GM10248 (cell line): Measurements from ENCODE around the gene CCNY.
"Not testable (repeated sequence)": the region's sequence is repeated elsewhere in the genome, so short reads cannot be mapped to it uniquely, and the experiment has no call there.

Experiments used
- CTCF ChIA-PET: fragments of 300-600 bp; sonication (Branson Sonifier 250); formaldehyde crosslinking; extraction: SDS; loops from one replicate; lab custom pipeline; 2021; ENCODE audit warnings: antibody characterized with exemption; lab: Yijun Ruan, JAX
- POLR2A ChIA-PET: fragments of 350-650 bp; sonication (Branson Sonifier 250); formaldehyde crosslinking; extraction: SDS; loops from one replicate; lab custom pipeline; 2020; ENCODE audit warnings: antibody characterized with exemption; lab: Yijun Ruan, JAX
- DNase-seq: peaks from one replicate; pipeline ENCODE4 v3.0.0; 2012; ENCODE audit errors: extremely low spot score
- TF ChIP-seq, protein P1 (sequence below): IDR thresholded peaks from 2 replicates; pipeline ENCODE4 v1.5.1; 2012; ENCODE audit warnings: mild to moderate bottlenecking, low read depth; ENCODE audit errors: extremely low read depth, missing control alignments, control extremely low read depth

Gene CCNY

DNA sequence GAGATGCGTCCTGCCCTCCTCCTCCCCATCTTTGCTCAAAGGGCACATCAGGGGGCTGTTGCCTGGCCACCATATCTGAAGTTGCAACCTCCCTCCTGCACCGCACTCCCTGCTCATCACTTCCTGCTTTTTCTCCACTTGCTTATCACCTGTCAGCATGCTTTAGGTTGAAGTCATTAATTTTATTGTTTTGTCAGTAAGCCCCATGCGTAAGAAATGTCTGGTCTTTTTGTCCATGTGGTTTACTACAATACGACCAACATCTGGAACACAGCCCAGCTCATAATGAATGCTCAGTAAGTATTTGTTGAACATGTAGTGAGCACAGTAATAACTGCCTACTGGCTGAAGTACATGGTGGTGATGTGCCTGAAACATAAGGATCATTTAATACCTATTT, 197.3 kb downstream of the CCNY start:
- CTCF ChIA-PET, result interaction anchor here (3.2 kb wide), 1 partner anchor 30 kb away, joined by 13 read pairs; no protein-coding TSS in a partner anchor
- no peak for DNase-seq
- TF ChIP-seq, protein P1, sequence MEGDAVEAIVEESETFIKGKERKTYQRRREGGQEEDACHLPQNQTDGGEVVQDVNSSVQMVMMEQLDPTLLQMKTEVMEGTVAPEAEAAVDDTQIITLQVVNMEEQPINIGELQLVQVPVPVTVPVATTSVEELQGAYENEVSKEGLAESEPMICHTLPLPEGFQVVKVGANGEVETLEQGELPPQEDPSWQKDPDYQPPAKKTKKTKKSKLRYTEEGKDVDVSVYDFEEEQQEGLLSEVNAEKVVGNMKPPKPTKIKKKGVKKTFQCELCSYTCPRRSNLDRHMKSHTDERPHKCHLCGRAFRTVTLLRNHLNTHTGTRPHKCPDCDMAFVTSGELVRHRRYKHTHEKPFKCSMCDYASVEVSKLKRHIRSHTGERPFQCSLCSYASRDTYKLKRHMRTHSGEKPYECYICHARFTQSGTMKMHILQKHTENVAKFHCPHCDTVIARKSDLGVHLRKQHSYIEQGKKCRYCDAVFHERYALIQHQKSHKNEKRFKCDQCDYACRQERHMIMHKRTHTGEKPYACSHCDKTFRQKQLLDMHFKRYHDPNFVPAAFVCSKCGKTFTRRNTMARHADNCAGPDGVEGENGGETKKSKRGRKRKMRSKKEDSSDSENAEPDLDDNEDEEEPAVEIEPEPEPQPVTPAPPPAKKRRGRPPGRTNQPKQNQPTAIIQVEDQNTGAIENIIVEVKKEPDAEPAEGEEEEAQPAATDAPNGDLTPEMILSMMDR, result no peak
- POLR2A ChIA-PET, result no interaction called here

DNA sequence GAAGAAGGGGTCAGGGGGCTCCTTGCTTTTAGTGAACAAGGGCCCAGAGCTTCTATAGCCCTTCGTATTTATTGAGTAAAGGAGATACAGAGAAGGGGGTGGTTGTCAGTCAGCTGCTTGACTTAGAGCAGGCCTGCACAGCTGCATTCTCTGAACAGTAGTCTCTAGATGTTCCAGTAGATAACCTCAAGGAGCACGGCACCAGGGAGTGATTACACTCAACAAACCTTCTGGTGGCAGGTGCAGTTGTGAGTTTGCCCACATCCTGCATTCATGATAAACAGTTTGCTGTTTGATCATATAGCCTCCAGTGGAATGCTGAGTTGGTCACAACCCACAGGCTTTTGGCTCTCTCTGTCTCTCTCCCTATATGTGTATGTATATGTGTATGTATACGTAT, 198.8 kb downstream of the CCNY start:
- CTCF ChIA-PET, result no interaction called here
- TF ChIP-seq, protein P1, result no peak
- DNase-seq, result no peak
- POLR2A ChIA-PET, result no interaction called here

- ChIA-PET CTCF (interaction anchor here (1.1 to 1.2 kb wide), 2 partner anchors 8 to 13 kb away, joined by 3 to 6 read pairs; no protein-coding TSS in a partner anchor), POLR2A (no interaction called here)
- TF ChIP-seq, protein P1, result no peak
Observed at GRCh38 chr10:35536789-35537188, 200.5 kb downstream of the CCNY start.

DNA sequence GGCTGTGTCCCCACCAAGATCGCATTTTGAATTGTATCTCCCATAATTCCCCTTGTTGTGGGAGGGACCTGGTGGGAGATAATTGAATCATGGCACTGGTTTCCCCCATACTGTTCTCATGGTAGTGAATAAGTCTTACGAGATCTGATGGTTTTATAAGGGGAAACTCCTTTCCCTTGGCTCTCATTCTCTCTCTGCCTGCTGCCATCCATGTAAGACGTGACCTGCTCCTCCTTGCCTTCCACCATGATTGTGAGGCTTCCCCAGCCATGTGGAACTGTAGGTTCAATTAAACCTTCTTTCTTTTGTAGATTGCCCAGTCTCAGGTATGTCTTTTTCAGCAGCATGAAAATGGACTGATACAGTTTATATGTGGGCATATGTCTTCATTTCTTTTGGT, 201.6 kb downstream of the CCNY start:
- POLR2A ChIA-PET, DNase-seq: not testable (repeated sequence)
- CTCF ChIA-PET, result interaction anchor here (1.1 to 1.2 kb wide), 2 partner anchors 9 to 14 kb away, joined by 3 to 6 read pairs; no protein-coding TSS in a partner anchor

More at GRCh38 chr10:35536789-35537188, 200.5 kb downstream of the CCNY start:
- no peak for DNase-seq

DNA sequence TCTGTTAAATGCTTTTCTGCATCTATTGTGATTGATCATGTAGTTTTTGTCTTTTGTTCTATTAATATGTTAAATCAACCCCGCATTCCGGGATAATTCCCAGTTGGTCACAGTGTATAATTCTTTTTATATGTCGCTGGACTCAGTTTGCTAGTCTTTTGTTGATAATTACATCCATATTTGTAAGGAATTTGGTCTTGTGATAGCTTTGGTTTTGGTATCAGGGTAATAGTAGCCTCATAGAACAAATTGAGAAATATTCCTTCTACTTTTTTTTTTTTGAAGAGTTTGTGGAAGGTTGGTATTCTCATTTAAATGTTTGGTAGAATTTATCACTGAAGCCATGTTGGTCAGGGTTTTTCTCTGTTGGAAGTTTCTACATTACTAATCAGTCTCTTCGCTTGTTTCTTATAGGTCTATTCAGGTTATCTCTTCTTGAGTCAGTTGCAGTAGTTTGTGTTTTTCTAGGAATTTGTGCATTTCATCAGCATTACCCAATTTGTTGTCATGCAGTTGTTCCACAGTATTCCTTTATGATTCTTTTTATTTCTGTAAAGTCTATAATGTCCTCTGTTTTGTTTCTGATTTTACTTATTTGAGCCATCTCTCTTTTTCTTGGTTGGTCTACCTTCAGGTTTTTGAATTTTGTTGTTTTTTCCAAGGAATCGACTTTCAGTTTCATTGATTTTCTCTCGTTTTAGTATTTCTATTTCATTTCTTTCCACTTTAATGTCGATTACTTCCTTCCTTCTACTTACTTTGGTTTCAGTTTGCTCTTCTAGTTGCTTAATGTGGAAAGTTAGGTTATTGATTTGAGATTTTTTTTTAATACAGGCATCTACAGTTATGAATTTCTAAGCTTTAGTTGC, 204.2 kb downstream of the CCNY start:
- DNase-seq, result no peak

GRCh38 chr10:35541720-35542119, 205.4 kb downstream of the CCNY start:
- CTCF ChIA-PET, result no interaction called here
- DNase-seq, result no peak
- POLR2A ChIA-PET, result no interaction called here
- TF ChIP-seq, protein P1, result no peak

More for the DNA sequence above, 204.2 kb downstream of the CCNY start:
- ChIA-PET CTCF (no interaction called here), POLR2A (no interaction called here)
- TF ChIP-seq, protein P1, result no peak

DNA sequence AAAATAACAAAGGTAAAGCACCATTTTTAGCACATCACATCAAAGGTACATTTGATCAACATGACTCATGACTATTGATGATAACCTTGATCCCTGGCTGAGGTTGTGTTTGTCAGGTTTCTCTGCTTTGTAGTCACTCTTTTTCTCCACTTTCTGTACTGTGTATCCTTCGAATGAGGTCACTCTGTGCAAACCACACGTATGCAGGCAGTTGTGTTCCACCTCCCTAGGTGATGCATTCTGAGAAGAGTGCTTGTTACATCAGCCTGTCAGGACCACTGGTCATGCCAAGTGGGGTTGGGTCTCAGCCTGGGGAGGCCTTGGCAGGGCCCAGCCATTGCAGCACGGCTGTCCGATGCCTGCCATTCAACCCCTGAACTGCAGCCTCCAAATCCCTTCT, 206.0 kb downstream of the CCNY start:
- TF ChIP-seq, protein P1, result no peak
- ChIA-PET POLR2A (no interaction called here), CTCF (interaction anchor here (5.5 kb wide), 1 partner anchor 21 kb away, joined by 31 read pairs; no protein-coding TSS in a partner anchor)
- DNase-seq, result no peak
